Measurements from ENCODE around the gene PRPF19.

- TF ChIP-seq CTCF (IDR thresholded peaks at IDR 0.05) = no peak
- no peak for TF ChIP-seq POLR2A (IDR thresholded peaks at IDR 0.05)
Measured at GRCh38 chr11:60916669-60917206, 10.4 kb upstream of the PRPF19 start.
